ENCODE results near the gene BIN1. TPM values are rescaled to one million over a fixed set of nuclear protein-coding genes. Genes with fewer than 3 reads are reported as not detected.

BIN1 gene
- total RNA-seq, 2 donors from 2014 or later = 7.6 to 15.3 TPM

DNA sequence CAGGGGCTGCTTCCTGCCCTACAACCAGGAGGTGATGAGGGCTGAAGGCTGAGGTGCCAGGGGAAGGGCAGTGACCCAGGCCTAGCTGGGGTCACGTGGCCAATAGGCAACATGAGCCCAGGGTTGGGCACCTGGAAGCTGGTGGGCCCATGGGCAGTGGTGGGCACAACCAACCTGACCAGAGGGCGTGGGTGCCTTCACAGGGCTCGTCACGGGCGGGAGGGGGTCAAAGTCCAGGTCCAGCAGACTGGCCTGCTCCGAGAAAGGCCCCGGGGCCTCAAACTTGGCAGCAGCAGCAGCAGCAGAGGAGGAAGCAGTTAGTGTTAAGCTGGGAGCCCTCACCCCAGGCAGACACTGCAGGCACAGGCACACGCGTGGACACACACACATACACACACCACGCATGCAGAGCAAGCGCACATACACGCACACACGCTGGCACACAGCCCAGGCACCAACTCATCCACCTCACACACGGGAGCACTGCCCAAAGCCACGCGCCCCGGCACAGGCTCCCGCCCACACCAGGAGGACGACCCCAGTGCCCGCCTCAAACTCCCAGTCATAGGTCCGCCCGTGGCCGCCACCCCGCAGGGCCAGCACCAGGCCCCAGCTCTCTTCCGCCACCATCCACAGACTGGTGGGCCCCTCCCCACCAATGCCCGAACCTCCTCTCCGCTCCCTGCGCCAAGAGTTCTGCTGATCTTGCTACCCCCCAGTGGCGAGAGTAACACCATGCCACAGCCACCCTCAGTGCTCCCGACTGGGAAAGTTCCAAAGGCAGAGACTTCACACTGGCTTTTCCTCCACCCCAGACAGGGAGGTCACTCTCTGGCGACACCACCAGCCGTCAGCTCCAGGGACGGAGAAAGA is 53.0 kb downstream of the BIN1 start:
- H3K27me3 ChIP-seq = no peaks in the 10 kb centered on the region
- TF ChIP-seq, protein P1, sequence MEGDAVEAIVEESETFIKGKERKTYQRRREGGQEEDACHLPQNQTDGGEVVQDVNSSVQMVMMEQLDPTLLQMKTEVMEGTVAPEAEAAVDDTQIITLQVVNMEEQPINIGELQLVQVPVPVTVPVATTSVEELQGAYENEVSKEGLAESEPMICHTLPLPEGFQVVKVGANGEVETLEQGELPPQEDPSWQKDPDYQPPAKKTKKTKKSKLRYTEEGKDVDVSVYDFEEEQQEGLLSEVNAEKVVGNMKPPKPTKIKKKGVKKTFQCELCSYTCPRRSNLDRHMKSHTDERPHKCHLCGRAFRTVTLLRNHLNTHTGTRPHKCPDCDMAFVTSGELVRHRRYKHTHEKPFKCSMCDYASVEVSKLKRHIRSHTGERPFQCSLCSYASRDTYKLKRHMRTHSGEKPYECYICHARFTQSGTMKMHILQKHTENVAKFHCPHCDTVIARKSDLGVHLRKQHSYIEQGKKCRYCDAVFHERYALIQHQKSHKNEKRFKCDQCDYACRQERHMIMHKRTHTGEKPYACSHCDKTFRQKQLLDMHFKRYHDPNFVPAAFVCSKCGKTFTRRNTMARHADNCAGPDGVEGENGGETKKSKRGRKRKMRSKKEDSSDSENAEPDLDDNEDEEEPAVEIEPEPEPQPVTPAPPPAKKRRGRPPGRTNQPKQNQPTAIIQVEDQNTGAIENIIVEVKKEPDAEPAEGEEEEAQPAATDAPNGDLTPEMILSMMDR (IDR thresholded peaks at IDR 0.05) = no peak
- no peak for DNase-seq (ENCODE audit: low spot score)
- peaks cover 0 to 17% of the 10 kb centered on the region in 2 donors for H3K4me1 ChIP-seq
- H3K4me3 ChIP-seq = no peak overlapping the region
- no peaks in the 10 kb centered on the region for H3K9me3 ChIP-seq
- H3K27ac ChIP-seq = no peak overlapping the region
- no peaks in the 10 kb centered on the region for H3K36me3 ChIP-seq

DNA sequence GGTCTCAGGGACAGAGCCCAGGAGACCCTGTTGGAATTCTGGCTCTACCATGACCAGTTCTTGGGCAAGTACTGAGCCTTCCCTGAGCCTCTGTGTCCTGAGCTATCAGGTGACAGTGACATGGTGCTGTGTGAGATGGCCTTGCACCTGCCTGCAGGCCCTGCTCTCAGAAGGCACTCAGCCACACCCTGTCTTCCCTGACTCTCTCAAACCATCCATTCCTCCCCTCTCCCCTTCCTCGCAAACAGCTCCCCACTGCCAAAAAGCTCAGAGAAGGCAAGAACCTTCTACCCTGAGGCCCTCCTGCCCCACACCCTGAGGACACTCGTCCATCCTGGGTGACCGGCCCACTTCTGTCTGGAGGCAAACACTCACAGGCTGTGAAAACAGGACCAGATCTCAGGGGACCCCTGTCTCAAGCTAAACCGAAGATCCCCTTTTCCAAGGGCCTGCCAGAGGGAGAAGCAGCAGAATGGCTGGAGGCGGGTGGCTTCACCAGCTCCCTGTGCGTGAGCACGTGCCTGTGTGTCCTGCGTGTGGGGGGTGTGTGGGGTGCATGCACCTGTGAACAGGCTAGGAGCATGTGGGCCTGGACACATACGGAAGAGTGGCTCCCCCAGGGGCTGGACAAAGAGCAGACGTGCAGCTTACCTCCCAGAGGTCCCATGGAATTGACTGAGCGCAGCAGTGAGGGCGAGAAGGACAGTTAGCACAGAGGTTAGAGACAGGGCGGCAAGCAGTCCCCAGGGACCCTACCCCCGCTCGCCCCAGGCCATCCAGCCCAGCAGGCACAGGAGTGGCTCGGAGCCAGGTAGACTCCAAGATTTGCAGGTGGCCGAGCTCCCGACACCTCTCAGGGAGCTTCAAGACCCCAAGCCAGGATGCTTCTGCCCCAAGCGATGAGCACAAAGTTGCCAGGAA is 53.9 kb downstream of the BIN1 start:
- no peak for DNase-seq (ENCODE audit: low spot score)
- Histone ChIP-seq H3K27ac (no peak overlapping the region), H3K36me3 (no peaks in the 10 kb centered on the region), H3K4me1 (peaks cover 0 to 17% of the 10 kb centered on the region in 2 donors), H3K27me3 (no peaks in the 10 kb centered on the region), H3K9me3 (no peaks in the 10 kb centered on the region), H3K4me3 (no peak overlapping the region)
- TF ChIP-seq, protein P1 (IDR thresholded peaks at IDR 0.05) = no peak

DNA sequence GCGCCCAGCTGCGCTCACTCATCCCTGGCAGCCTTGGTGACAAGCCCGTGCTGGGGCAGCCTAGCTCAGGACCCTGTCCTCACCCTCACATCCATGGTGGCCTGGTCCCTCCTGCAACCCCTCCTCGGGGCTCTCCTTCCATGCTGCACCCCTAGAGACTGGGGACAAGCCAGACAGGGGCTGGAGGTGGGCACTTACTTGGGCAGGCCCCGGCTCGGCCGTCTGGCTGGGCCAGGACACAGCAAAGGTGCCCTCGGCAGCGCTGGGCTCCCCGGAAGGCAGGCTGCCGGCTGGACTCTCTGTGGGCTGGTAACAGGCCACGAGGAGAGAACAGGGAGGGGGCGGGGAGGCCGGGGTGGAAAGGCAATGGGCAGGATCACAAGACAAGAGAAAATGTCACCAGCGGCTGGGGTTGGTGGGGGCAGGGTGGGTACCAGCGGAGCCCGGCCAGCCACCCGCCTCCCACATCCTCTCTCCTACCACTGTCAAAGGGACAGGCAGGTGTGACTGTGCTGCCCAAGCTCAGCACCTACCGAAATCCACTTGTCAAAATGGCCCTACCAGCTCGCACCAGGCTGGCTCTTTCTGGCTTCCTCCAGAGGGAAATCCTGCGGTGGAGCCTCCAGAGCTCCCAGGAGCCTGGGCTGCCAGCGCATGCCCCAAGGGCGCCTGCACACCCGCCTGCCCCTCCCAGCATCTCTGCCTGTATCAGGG is 54.7 kb downstream of the BIN1 start:
- Histone ChIP-seq H3K36me3 (no peaks in the 10 kb centered on the region), H3K27ac (no peak overlapping the region), H3K27me3 (no peaks in the 10 kb centered on the region), H3K4me3 (no peak overlapping the region), H3K4me1 (peaks cover 0 to 17% of the 10 kb centered on the region in 2 donors), H3K9me3 (no peaks in the 10 kb centered on the region)
- DNase-seq (ENCODE audit: low spot score) = no peak
- TF ChIP-seq, protein P1 (IDR thresholded peaks at IDR 0.05) = no peak

DNA sequence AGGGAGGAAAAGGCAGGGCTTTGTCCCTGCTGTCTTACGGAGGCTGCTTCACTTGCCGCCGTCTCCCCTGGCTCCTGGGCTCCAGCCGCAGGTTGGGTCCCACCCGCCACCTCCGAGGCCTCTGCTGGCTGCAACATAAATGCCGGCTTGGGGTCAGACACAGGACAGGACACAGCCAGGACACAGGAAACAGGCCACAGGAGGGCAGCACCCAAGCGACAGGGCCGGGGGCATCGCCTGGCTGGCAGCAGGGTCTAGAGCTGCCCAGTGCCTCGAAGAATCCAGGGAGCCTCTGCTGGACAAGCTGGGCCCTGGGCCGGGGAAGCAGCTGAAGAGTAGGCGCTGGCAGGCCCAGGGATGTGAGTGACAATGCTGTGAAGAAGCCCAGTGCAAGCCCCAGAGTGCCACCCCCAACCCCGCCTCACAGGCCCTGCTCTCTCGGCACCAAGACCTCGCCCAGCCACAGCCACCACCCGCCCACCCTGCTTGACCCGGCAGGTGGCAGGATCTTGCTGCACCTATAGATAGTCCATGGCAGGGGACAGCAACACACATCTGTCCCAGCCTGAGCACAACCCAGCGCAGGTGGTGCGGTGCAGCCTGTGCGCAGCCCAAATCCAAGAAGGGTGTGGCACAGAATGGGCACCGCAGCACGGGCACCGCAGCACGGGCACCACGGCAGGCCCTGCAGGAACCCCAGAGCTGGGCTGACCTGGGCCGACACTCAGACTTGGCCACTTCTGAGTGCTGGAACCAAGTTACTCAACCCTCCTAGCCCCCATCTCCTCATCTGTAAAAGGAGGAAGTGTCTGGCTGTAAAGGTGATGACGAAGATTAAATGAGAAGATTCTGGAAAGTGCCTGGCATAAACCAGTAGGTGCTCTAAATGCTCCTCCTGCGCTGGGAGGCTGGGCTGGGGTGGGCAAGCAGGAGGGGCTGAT is 55.6 kb downstream of the BIN1 start:
- Histone ChIP-seq H3K27ac (no peak overlapping the region), H3K9me3 (no peaks in the 10 kb centered on the region), H3K36me3 (no peaks in the 10 kb centered on the region), H3K4me1 (peaks cover 0 to 17% of the 10 kb centered on the region in 2 donors), H3K4me3 (no peak overlapping the region), H3K27me3 (no peaks in the 10 kb centered on the region)
- TF ChIP-seq, protein P1 (IDR thresholded peaks at IDR 0.05) = no peak
- no peak for DNase-seq (ENCODE audit: low spot score)

DNA sequence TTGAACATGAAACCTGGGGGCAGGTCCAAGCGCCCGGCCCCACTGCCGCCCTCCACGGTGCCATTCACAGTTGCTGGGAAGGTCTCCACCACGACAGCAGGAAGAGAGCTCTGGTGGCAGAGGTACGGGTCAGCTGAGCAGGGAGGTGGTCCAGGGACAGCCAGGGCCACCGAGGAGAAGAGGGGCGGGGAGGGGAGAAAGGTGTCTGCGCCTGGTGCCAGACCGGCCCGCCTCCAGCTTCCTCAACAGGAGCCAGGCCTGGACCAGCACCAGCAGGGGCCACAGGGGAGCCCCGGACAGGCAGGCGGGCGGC is 56.2 kb downstream of the BIN1 start:
- no peak overlapping the region for H3K4me3 ChIP-seq
- peaks cover 0 to 19% of the 10 kb centered on the region in 2 donors for H3K4me1 ChIP-seq
- no peaks in the 10 kb centered on the region for H3K27me3 ChIP-seq
- H3K36me3 ChIP-seq = no peaks in the 10 kb centered on the region
- TF ChIP-seq, protein P1 (IDR thresholded peaks at IDR 0.05) = no peak
- no peaks in the 10 kb centered on the region for H3K9me3 ChIP-seq
- no peak overlapping the region for H3K27ac ChIP-seq
- no peak for DNase-seq (ENCODE audit: low spot score)
